NCI-H82 treated with DMSO at 0.1 percent for 48 hours (cell line): ENCODE data around the gene ADARB2.

Experiments used
- DNase-seq: peaks from one replicate; lab custom pipeline; 2025; ENCODE audit not compliant: unreplicated experiment; lab: John Stamatoyannopoulos, UW

The ADARB2 gene

DNA sequence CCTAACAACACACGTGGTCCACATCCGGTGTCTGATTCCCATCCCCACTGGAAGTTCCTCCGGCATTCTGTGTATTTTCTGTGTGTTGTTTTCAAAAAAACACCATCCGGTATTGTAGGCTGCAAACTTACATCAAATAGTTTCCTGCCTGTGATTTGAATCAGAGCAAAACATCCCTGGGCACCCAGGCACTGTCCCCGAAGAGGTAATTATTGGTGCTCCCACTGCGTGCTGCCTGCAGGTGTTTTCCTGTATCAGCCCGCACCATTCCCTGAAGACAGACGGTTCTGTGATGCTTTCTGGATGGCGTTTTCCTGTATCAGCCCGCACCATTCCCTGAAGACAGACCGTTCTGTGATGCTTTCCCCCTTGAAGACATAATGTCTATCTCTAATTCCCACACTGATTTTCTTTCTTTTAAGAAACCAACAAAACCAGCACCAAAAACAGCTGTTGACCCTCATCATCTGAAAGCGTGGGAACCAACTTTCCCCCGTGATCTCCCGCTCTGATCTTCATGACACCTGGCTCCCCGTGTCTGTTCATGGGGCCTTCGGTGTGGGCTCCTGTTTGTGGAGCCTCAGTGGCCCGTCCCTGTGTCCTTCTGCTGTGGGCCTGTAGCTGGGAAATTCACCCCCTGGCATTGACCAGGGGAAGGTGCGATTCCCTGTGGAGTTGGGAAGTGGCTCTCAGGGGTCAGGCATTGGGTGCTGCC, 205.3 kb downstream of the ADARB2 start:
- DNase-seq = no peak

DNA sequence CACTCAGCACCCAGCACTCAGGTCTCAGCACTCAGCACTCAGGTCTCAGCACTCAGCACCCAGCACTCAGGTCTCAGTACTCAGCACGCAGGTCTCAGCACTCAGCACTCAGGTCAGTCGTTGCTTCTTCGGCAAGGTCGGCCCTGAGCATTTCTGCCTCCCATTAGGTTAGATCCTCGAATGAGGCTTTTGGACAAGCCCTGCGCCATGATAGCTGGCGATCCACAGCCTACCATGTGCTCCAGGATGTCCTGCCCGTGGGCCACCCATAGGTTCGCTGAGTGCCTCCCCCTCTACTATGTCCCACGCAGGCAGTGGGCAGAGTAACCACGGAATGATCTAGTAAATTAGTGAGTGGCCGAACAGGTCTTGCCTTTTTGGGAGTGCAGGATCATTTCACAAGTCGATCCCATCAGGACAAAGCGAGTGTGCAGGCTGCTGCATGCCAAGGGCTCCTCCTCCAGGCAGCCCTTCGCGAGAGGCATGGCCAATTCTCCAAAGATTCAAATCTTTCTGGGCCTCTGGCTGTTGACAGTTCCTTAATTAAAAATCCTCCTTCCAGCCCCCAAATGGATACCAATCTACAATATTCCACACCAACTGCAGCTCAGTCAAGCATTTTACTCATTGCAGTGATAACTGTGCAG, 206.3 kb downstream of the ADARB2 start:
- no peak for DNase-seq

DNA sequence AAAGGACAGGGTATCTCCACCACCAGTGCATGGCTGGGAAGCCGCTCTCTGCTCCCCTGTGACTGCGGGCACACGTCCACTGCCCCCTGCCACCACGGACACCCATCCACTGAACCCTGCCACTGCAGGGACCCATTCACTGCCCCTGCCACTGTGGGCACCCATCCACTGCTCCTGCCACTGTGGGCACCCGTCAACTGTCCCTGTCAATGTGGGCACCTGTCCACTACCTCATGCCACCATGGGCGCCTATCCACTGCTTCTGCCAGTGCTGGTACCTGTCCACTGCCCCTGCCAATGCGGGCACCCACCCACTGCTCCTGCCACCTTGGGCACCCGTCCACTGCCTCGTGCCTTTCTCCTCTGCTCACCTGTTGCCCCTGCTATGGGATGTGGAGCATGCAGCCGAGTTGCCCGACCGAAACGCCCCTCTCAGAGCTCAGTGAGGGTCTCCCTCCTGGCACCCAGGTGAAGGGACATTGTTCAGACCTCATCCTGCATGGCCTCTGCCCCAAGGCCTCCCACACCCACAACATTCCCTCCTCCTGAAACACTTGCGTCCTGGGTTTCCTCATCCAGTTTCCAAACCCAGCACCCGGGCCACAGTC, 207.4 kb downstream of the ADARB2 start:
- DNase-seq = no peak

DNA sequence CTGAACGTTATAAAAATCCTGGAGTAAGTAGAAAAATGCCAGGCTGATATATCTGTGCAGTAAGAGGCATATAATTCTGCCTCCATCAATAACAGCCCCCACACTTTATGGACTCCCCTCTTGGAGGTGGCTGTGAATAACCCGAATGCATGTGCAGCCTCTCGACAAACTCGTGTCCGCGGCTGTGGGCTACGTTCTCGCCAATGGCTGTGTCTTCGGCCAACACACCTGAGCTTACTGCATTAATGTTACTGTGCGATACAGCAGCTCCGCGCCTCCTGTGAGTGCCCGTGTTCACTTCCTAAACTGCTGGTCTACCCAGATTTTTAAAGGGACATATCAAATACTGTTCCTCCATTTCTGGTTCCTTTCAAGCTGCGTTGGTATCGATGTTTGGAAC, 209.4 kb downstream of the ADARB2 start:
- DNase-seq = no peak

DNA sequence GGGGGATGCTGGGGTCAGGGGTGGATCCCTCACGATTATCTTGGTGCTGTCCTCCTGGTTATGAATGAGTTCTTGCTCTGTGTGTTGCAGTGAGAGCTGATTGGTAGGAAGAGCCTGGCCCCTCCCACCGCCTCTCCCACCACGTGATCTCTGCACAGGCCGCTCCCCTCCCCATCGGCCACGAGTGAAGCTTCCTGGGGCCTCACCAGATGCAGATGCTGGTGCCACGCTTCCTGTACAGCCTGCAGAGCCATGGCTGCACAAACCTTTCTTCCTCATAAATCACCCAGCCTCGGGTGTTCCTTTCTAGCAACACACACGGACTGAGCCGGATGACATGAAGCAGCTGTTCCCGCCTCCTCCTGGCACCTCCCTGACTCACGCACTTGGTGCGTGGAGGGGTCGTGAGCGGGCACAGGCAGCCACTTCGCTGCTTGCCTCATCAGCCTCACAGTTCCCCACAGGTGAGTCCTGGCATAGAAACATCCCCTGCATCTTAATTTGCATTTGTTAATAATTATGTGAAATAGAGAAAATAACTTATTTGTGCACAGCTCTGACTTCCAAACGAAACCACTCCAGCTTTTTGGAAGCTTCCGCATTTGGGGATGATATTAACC, 210.8 kb downstream of the ADARB2 start:
- no peak for DNase-seq

DNA sequence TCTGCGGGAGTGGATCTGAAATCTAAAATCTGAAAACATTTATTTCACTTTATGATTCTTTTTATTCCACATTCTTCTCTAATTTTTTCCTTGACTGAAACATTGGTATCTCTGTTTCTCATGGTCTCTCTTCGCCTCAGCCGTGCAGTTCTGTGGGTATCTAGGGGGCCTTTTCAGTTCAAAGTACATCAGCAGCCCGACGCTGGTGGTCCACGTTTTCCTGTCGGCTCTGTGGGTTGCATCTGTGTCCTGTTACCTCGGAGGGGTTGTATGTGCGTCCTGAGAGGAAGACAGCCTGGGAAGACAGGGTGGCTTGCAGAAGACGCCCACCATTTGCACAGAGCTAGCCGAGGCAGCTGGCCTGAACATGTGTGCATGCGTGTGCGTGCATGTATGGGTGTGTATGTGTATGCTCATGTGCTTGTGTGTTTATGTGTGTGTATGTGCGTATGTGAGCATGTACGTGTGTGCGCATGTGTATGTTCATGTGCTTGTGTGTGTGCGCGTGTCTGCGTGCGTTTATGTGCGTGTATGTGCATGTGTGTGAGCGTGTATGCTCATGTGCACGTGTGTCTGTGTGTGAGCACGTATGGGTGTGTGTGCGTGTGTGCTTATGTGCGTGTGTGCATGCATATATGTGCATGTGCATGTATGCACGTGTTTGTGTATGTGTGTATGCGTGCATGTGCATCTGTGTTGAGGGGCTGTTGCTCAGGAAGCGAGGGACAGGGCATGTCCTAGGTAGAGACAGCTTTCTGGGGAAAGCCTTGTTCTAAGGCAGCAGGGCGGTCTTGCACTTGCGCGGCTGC, 211.8 kb downstream of the ADARB2 start:
- no peak for DNase-seq

DNA sequence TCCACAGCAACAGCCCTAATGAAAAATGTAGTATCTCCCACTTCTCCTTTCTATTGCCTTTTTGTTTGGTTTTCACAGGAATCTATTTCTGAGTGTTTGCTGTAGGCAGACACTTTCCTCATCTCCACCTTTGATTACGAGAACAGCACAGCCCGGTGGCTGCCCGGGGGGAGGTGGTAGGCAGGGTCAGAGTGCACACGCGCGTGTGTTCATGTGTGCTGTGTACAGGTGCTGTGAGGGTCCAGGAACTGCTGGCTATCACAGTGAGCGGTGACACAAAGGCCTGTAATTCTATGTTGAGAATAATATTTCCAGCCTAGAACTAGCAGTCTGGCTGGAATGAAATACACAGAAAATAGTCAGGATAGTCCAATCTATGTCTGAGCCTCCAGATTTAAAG, 212.8 kb downstream of the ADARB2 start:
- DNase-seq = no peak

DNA sequence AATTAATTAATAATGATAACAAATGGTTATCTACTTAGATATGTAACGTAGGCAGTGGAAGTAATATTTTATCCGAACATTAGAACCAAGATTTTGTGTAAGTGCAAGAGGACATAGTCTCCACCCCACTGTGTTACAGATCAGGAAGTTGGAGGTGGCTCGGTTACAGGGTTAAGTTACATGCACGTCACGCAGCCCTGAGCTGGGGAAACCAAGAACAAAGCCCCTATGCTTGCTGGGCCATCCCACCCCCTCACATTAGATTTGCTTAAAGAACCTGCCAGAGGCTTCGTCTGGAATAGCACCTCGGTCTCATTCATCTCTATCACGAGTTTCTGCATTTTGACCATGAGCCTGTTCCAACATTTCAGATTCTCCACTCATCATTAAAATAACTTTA, 214.1 kb downstream of the ADARB2 start:
- no peak for DNase-seq

DNA sequence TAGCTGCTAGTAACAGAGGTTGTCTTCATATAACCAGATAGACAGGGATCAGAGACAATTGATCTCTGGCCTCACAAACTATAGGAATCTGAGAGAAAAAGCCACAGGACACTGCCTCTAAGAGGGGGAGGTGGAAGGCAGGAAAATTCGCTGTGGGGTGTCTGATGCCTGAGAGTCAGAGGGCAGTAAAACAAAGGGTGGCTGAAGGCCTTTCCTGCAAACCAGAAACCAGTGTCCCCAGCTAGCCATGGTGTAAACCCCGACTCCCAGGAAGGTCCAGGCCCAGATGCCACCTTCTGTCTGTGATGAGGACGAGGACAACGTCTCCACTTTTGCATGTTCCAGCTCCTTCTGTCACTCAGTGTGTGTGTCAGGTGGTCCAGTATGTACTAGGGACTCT, 215.1 kb downstream of the ADARB2 start:
- no peak for DNase-seq

DNA sequence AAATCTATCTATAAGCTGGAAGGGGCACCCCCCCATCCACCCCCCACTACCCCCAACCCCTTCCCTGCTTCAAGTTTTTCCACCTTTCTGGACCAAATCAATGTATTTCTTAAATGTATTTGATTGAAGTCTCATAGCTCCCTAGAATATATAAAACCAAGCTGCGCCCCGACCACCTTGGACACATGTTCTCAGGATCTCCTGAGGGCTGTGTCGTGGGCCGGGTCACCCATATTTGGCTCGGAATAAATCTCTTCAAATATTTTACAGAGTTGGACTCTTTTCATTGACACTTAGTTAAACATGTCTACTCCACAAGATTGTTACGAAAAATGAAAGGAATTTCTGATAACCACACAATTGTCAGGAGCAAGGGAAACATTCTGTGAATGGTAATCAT, 215.6 kb downstream of the ADARB2 start:
- DNase-seq = no peak

DNA sequence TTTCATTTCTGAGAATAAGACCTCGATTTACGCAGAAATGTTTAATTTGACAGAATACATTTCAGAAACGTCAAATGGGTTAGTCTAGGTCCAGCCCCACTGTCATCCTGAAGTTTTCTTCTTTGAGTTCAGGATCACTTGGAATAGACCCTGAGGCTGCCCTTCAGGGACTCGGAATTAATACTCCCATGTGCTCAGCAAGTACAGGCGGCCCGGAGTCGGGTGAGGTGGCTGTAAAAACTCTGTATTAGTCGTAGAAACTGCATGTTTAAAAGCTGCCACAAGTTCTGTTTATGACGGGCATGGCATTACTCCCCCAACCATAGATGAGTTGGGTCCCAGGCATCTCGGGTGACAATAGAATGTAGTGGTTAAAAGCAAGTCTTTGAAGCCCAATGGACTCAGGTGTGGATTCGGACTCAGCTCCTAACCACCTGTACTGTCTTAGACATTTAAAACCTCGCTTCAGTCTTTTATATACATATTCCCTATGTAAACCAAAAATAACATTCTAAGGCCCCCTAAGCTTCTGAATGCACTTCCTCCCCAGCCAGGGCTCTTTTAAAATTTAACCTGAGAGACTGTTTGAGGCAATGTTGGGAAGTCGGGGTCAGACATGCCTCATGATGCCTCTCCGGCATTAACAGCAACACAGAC, 216.3 kb downstream of the ADARB2 start:
- no peak for DNase-seq

DNA sequence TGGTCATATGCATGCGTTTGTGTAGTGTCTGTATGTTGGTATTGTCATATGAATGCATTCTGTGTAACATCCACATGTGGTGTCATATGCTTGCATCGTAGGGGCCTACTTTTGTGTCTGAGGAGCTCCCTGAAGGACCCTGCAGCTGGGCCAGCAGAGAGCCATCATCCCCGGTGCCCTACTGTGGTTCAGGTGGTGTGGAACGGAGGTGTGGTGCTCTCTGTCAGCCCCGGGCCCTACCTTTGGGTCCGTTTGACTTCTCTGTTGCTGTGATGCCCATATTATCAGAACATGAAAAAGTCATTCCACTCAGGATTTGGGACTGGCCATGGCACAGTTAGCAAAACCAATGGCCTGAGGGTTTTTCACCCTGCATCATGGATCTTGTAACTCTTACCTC, 217.9 kb downstream of the ADARB2 start:
- DNase-seq = no peak

DNA sequence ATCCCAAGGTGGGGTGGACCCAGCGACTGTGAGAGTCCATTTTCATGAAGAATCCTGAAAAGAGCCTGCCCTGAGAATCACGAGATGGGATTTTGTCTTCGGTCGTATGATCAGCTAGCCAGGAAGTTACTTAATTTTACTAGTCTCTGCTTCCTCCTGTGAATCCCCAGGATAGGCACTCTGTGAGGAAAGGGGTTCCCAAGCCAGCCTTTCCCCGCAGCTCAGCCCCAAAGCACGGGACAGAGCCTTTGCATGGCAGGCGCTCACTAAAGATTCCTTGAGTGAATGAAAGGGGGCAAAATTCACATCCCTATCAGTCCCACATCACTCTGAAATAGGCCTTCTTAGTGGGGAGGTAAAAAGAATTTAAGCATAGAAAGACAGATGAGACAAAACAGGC, 219.6 kb downstream of the ADARB2 start:
- no peak for DNase-seq

DNA sequence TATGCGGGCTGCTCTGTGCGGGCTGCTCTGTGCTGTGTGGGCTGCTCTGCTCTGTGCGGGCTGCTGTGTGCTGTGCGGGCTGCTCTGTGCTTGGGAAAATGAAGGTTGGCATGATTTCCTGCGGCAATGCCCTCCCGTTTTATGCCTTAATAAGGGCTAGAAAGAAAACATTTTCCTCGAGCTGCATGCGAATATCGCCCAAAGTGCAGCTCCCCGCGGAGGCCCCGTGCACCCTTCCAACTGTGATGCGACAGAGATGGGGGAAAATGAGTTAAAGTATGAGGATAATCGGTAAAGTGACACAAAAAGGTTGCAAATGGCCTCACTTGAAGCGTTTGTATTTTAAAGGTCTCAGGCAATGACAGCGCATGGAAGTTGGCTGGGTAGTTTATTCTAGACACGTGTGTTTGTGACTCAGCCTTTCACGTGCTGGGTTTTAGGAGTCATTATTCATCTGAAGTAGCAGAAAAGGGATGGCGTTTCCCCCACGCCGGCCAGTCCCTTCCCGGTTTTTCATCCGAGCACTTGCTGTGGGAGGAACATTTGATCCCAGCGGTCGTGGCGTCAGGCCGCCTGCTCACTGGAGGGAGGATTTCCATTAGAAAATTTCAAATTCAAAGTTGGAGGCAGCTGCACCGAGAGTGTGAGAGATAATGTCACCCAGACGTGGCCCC, 220.7 kb downstream of the ADARB2 start:
- DNase-seq = no peak

DNA sequence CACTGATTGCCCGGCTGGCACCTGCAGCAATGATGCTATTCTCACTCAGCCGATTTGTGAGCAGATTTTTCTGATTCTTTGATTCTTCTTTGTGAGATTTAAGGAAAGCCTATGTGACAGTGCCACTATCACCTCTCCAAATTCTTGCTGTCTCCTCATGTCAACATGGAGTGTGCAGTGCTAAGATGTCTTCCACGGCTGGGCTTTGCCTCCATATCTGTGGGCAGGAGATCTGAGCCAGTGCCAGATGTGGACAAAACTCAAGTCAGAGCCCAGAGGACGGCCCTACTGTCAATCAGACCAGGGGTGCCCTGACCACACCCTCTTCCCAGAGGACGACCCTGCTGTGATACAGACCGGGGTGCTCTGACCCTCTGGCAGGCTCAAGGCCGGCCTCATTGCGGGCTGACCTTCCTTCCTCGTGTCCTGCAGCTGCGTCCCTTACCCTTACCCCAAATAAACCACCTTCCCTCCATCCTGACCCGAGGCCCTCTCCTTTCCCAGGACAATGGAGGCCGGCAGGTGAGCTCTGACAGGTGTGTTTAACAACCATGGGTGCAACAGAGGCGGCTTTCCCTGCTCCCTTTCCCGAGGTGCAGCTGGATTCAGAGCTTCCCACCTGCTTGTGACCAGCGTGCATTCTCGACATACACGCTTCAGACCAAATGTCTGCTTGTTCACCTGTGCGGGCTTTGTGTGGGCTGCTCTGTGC, 221.4 kb downstream of the ADARB2 start:
- DNase-seq = no peak

DNA sequence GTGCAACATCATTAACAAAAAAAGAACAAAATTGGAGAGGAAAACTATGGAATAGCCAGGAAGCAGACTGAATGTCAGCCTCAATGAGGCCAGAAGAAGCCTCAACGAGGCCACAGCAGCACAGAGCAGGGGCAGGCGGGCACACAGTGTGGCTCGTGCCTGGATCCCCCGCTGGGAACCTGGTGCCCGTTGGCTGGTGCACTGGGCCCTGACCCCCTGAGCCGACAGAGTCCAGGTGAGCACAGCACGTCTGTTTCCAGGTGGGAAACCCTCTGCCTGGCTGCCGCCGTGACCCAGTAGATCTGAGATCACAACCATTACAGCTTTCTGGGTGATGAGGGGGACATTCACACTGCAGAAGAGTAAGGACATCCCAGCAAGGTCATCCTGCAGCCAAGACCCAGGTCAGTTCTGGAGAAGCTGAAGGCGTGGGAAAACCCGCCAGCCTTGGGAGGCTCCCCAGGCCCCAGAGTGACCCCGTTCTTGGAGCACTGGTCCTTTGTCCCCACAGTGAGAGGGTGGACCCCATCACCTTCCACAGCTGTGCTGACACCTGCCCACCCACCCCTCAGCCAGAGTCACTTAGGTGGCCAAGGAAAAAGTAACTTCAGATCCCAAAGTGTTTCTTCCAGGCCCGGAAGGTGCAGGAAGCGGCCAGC, 222.1 kb downstream of the ADARB2 start:
- DNase-seq = no peak

DNA sequence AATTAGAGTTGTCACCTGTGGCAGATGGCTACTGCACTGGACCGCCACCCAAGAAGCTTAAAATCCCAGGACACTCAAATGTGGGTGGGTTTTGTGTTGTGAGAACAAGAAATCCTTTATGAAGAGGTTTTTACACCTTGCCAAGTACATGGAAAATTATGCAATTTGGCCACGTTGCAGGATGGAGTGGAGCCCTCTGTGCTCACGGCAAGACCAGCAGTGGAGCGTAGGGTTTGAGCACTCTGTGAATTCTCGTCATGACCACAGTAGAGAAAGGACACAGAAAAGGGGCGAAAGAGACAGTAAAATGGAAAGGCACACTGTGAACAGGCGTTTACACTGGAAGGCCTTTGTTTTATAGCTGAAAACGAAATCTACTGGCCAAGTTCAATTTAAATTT, 222.6 kb downstream of the ADARB2 start:
- DNase-seq = no peak

DNA sequence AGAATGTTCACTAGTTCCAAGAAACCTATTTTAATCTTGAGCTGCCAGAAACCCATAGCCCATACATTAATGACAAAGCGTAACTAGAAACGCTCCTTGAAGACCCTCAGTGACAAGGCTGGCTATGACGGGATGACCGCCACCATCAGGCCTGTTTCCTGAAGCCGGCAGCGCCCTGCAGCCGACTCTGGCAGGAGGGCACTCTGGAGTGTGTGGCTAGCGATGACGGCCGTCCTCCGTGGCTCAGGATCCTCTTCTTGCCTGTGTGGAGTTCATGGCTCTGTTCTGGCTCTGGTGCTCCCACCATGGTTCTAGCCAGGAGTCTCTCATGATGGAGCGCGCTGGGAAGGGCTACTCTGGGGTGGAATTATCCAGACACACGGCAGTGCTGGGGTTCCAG, 224.1 kb downstream of the ADARB2 start:
- no peak for DNase-seq

DNA sequence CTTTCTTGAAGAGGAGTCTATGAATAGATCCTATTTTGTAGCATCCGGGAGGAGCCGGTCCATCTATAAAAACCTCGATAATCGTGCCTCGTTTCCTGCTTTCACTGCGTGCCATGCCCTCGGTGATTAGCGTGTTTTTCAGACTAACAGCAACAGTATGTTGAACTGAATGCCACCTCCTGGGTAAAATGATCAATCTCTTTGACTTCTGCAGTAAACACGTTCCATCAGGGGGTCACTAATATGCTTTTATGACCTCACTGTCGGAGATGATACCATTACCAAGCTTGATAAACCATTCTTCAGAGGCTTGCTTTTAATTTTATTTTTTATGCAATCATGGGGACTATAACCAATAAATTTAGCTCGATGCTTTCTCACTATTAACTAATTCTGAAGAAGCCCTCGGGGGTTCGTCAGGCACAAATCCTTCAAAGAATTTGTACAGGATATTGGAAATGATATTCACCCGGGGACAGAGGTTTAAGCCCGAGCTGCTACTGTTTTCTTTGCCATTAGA, 228.3 kb downstream of the ADARB2 start:
- no peak for DNase-seq
